Lower leg skin (tissue), 3 donors: ENCODE results near the gene ANKUB1.

ENCODE experiments used
- POLR2A ChIP-seq, 2 donors: fragments of 450-650 bp; IDR thresholded peaks; one replicate each; pipeline ENCODE4 v1.6.1; 2016 to 2017; ENCODE audit warnings: antibody characterized with exemption in 2 of 2, mild to moderate bottlenecking in 1 of 2, moderate library complexity in 1 of 2
- TF ChIP-seq, protein P1 (sequence below), 3 donors: fragments of 450-650 bp; IDR thresholded peaks; one replicate each; pipeline ENCODE4 v1.5.1; 2016; ENCODE audit warnings: antibody characterized with exemption in 3 of 3, mild to moderate bottlenecking in 3 of 3, moderate library complexity in 2 of 3

DNA sequence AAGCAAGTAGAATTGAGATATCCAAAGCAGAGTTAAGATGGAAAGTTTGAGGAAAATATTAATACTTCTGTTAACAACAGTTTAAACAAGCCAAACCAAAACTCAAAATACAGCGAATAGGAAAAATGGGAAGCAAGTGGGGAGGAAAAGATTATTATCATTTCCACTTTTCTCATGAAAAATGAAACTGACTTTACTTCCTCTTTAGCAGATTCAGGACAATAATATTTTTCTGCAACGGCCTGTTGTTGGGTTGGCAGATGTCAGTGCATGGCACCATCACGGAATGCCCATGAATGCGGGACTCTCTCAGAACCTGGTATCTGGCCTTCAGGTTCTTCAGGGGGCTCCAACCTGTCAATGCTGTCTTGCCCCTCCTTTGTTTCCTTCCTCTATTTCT is 11.1 kb downstream of the ANKUB1 start:
- TF ChIP-seq, protein P1, sequence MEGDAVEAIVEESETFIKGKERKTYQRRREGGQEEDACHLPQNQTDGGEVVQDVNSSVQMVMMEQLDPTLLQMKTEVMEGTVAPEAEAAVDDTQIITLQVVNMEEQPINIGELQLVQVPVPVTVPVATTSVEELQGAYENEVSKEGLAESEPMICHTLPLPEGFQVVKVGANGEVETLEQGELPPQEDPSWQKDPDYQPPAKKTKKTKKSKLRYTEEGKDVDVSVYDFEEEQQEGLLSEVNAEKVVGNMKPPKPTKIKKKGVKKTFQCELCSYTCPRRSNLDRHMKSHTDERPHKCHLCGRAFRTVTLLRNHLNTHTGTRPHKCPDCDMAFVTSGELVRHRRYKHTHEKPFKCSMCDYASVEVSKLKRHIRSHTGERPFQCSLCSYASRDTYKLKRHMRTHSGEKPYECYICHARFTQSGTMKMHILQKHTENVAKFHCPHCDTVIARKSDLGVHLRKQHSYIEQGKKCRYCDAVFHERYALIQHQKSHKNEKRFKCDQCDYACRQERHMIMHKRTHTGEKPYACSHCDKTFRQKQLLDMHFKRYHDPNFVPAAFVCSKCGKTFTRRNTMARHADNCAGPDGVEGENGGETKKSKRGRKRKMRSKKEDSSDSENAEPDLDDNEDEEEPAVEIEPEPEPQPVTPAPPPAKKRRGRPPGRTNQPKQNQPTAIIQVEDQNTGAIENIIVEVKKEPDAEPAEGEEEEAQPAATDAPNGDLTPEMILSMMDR (IDR thresholded peaks at IDR 0.05) = no peak
- no peak for TF ChIP-seq POLR2A (IDR thresholded peaks at IDR 0.05)
